Activated naive CD4-positive, alpha-beta T cell (primary cell): Measurements from ENCODE around the gene MAJIN.
"Not testable (repeated sequence)": the region's sequence is repeated elsewhere in the genome, so short reads cannot be mapped to it uniquely, and the experiment has no call there.

Source experiments
- DNase-seq, 4 experiments: peaks; one replicate each; lab custom pipeline; 2025; lab: John Stamatoyannopoulos, UW

Gene MAJIN, protein sequence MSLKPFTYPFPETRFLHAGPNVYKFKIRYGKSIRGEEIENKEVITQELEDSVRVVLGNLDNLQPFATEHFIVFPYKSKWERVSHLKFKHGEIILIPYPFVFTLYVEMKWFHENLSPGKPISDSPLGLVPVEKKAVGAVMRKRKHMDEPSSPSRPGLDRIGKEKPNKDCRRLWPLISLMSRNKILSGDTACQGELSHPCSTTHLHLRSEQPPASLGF

DNA sequence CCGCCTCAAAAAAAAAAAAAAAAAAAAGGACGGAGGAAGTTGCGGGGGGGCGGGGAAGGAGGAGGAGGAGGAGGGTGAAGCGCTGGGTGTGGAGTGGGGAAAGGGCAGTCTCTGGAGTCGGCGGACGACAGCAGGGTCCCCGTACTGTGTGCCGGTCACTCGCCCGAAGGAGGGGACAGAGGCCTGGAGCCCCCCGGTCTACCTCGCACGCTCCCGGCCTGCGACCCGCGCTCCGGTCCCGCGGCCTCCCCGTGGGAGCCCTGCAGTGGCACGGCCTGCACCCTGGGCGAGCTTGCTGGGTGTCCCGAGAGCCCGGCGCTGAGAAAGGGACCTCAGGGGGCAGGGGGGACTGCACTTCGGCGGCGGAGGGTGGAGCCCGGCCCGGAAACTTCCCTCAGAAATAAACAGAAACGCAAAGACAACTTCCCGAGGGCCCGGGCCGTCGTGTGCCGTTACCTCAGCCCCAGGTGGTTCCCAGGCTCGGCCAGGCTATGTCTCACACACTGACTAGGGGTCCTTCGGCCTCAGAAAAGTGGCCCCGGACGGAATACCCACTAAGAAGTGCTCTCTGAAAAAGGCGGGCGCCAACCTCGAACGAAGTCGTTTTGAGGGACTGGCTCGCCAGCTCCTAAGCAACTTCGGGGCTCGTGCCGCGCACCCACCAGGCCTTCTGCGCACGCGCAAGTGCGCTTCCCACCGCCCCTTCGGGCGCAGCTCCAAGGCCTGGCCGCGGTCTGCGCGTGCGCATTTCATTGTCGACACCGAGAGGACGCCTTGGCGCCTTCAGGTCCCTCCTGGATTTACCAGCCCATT lies at the start of gene MAJIN:
Gene MAJIN, minus strand, starts transcription at position 688 of the 813 bp plus-strand sequence. CDS start 12,703 bp downstream, outside the sequence.
- peak; percentile 60 to 91 (median 86) for DNase-seq

DNA sequence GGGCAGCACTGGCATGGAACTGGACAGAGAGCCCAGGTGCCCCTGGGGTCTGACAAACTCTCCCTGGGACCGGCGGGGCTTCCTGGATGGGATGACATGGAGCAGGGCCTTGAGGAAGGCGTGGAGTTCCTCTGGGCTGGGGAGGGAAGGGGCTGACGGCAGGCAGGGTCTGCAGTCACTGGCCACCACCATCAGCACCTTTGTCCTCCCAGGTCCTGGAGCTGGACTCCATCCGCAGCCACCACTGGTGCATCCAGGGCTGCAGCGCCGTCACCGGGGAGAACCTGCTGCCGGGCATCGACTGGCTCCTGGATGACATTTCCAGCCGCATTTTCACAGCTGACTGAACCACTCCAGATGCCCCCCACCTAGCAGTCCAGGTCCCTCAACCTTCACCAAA lies 49.6 kb upstream of the MAJIN start:
- DNase-seq = no peak

DNA sequence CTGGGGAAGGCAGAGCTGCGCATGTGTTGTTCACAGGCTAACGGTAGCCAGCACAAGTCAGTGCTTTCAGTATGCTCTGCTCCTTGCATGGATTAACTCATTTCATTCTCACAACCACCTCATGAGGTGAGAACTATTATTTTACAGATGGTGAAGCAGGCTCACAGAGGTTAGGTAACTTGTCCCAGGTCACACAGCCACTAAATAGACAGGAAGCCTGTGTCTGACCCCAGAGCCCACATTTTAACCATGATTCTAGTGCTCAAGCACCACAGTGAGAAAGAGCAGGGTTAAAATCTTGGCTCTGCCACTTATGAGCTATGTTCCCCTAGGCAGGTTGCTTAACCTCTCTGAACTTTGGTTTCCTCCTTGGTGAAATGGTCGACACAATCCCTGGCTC lies 49.1 kb upstream of the MAJIN start:
- DNase-seq = no peak

DNA sequence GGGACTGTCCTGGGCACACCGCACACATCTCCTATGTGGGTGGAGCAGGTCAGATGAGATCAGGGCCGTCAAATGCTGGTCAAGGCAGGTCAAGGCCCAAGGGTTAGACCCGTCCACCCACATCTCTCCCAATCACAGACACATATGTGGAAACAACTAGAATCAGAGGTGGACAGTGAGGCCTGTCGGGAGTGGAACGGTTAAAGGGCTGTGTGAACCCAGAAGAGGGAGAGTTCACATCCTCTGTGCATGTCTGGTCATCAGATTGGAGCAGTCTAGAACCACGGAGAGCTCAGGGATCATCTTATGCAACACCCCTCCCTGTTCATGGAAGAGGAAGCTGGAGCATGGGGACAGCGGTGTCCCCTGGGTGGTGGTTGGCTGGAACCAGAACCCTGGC lies 47.9 kb upstream of the MAJIN start:
- DNase-seq = no peak

DNA sequence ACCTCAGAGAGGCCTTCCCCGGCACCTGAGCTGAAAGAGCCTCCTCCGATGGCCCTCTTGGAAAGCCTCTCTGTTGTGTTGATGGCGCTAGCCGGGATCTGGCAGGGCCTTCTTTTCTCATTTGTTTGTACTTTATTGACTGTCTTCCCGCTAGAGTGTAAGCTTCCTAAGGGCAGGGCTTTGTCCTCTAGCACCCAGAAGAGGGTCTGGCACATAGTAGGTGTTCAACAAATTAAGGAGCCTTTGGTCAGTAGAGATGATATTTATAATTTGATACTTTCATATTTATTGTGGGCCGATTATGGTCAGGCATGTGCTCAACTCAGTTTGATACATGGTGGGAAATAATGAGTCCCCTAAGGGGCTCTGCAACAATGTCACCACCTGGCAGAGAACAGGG lies 46.0 kb upstream of the MAJIN start:
- DNase-seq = no peak

DNA sequence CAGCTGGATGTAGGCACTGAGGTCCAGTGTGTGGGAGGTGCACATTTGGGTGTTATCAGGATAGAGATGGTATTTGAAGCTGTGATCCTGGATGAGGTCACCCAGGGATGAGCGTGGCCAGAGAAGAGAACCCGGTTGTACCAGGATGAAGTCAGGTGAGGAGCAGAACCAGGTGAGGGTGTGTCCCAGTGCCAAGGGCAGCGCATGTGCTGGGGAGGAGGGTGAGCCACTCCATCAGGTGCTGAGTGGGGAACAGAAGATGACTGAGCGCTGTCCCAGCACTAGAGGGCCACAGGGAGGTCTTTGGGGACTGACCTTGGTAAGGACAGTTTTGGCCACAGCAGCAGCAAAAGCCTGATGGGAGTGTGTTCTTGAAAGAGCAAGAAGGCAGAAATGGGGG lies 44.8 kb upstream of the MAJIN start:
- DNase-seq = no peak

DNA sequence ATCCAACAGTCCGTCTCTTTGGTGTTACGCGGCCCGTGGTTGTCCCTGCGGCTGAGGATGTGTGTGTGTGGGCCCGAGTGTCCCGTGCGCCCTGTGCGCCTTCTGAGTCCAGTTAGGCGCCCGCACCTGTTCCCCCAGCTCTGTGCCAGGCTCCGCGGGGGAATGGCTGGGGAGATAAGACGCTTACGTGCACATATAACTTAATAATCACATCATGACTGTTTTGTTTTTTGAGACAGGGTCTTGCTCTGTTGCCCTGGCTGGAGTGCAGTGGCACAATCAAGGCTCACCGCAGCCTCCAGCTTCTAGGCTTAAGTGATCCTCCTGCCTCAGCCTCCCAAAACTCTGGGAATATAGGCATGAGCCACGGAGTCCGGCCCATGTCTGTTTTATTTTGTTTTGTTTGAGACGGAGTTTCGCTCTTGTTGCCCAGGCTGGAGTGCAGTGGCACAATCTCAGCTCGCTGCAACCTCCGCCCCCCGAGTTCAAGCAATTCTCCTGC lies 42.9 kb upstream of the MAJIN start:
- DNase-seq = no peak

DNA sequence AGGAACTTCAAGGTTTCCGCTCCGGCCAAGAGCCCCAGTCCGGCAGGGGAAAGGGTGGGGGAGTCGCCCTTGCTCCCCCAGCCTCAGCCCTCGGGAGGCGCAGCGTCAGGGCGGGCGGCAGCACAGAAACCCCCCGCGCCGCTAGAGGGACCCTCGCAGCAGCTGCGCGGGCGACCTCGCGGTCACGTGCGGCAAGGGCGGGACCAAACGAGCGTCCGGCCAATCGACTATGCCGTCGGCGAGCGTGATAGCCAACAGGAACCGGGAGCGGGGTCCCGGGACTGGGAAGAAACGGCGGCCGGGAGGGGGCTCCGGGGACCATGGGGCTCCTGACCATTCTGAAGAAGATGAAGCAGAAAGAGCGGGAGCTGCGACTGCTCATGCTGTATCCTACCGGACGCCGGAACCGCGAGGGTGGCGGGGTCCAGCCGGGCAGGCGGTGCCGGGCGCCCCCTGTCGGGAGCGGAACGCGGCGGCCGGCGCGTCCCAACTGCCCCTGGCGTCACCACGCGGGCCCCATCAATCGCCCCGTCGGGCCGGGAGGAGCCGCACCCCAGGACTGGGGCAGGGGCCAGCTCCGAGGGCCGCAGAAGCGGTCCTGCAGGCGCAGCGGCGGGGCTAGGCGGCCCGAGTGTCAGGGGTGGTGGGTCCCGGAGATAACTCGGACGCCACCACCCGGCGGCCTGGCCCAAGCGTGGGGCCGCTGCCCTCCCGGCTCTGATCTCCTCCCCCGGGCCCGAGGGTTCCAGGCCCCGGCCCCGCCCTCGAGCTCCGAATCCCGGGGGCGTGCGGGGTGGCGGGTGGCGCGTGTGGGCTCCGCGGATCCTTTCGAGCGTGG lies 42.2 kb upstream of the MAJIN start, which contains the start of gene ARL2:
Gene ARL2, plus strand, starts transcription at position 273 of the 838 bp plus-strand sequence. Its CDS starts 48 bp downstream, at position 321.
- peak; percentile 56 to 79 (median 66) for DNase-seq

DNA sequence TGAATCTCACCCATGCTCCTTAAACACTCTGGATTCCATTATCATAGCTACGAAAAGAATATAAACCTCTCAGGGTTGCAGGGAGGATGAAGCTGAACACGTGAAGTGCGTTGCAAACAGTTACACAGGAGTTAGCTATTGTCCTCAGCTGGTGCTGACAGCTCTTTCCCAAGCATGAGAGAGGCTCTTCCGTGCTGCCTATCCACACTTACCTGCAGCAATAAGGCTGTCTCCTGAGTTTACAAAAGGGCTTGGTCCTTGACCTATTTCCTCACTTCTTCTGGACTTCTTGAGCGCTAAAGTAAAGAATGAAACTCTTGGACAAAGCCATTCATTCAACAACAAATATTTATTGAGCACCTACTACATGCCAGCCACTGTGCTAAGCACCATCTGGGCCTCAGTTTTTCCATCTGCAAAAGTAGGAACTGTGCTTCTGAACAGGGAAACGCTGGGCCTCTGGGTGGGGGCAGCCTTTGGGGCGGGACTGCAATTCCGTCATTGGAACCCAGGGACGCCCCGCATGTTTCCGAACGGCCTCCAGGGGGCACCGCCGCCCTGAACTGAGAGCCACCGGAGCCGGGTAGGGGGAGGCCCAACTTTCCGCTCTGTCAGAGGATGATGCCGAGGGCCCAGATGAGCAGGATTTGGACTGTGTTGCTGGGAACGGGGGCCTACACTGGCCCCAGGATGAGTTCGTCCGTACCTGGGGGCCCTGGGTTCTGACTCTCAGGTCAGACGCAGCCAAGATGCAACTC lies 41.4 kb upstream of the MAJIN start:
- DNase-seq = peak; percentile 80 to 85 (median 82)

DNA sequence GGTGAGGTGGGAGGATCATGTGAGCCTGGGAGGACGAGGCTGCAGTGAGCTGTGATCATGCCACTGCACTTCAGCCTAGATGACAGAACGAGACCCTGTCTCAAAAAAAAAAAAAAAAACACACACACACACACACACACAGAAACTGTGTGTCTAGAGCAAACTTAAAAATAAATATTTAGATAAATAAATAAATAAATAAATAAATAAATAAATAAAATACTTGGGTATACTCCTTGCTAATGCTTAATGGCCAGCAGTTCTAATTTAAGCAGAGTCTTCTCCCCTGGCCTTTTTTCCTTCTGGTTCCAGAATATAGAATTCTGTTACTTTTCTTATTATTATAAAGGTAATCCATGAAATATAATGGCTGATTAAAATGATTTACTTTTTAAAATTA lies 37.0 kb upstream of the MAJIN start:
- no peak for DNase-seq

DNA sequence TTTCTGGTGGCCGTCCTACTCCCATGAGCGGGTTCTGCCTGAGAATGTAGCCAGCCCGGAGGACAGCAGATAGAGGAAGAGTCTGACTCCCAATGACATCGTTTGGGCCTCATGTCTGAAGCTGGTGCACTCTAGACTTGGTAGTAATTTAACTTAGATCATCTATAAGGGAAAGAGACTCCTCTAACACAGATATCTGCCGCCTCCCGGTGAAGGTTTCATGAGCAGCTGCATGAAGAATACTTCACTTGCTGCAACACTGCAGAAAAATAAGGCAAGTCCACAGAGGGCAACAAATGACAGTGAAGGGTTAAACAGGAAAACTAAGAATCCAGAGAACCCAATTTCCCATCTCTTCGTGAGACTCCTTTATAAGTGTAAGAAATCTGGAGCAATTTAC lies 36.1 kb upstream of the MAJIN start:
- DNase-seq = no peak

DNA sequence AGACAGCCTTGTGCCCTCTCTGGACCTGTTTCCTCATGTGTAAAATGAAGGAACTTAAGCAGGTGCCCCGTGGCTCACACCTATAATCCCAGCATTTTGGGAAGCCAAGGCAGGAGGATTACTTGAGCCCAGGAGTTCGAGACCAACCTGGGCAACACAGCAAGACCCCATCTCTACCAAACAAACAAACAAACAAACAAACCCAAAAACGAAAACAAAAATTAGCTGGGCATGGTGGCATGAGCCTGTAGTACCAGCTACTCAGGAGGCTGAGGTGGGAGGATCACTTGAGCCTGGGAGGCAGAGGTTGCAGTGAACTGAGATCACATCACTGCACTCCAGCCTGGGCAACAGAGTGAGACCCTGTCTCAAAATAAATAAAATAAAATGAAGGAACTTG lies 32.1 kb upstream of the MAJIN start:
- DNase-seq = not testable (repeated sequence)

DNA sequence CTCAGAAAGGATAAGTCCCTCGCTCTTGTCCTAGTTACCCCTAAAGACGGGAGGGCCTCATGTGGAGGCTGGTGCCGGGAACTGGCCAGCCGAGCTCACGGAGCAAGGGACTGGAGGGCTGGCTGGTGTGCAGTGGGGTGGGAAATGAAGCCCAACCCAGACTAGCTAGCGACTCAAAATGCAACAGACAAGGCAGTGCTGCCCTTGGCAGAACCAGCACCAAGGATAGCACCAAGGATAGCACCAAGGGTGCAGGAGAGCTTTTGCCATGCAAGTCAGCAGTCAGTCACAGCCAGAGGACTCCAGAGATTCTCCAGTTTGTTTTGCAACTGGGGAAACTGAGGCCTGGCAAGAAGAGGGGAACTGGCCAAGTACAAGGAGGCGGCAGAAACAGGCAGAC lies 31.4 kb upstream of the MAJIN start:
- no peak for DNase-seq

DNA sequence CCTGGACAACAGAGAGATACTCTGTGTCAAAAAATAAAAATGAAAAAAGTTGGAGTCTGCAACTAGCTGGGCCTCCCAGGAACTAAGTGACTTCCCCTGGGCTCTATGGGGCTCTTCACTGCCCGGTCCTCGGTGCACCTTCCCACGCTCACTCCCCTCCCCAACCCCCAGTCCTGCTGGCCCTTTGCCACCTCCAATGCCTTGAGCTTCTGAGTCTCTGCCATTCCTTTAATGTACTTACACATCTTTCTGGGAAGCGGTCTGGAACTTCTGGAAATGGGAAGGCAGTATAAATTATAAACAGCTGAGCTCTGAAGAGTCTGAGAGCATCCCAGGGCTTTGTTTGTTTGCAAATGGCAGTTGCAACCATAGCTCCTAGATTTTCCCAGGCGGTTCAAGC lies 30.8 kb upstream of the MAJIN start:
- DNase-seq = no peak

DNA sequence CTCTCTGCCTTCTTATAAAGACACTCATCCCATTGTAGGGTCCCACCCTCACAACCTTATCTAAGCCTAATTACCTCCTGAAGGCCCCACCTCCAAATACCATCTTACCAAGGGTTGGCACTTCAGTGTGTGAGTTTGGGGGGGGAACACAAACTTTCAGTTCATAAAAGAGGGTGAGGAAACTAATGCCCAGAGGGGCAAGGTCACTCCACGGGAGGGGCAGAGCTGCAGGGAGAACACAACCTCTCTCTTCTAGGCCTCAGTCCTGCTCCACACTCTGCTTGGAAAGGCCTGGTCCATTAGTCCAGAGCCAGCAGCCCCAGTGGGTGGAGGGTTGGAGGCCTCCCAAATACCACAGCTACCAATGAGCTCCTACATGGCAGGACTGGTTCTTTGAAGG lies 27.6 kb upstream of the MAJIN start:
- no peak for DNase-seq

DNA sequence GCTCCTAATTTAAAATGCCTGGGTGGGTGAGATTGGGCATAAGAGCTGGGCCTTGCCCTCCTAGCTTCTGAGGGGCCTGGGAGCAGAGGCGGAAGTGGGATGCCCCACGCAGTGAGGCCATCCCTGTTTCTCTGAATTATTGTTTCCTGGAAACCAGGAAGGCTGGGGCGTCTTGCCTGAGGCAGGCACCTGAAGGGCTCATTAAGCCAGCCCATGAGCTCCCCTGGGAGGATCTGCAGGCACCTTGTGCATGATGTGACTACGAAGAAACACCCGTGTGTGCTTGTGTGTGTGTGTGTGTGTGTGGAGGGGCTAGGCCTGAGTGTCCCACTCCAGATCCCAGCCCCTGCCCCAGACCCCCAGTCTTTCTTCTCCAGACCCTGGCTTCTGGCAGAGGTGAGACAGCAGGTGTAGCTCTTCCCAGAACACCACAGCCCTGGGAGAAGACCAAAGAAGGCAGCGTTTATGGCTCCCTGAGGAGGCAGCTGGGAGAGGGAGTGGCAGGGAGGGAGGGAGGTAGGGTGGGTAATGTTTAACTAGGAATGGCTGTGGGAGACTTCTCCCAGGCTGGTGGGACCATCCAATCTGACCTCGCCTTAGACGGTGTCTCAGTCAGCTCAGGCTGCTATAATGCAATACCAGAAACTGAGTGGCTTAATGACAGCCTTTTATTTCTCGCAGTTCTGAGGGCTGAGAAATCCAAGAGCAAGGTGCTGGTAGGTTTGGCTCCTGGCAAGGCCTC lies 27.0 kb upstream of the MAJIN start:
- DNase-seq = no peak

DNA sequence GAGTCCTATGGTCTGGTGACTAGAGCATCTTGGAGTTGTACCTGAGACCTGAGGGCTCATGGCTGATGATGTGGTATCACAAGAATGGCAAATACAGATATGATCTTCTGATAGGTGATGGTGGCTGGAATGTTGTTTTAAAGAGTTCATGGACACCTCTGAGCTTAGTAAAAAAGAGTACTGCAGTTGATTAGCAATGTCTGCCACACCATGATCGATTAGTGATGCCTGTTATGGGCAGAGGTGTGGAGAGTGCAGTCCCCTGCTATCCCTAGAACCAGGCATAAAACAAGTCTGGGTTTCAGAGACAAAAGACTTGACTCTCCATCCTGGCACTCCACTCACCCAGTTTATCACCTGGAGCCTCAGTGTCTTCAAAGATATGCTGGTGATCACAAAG lies 26.2 kb upstream of the MAJIN start:
- no peak for DNase-seq

DNA sequence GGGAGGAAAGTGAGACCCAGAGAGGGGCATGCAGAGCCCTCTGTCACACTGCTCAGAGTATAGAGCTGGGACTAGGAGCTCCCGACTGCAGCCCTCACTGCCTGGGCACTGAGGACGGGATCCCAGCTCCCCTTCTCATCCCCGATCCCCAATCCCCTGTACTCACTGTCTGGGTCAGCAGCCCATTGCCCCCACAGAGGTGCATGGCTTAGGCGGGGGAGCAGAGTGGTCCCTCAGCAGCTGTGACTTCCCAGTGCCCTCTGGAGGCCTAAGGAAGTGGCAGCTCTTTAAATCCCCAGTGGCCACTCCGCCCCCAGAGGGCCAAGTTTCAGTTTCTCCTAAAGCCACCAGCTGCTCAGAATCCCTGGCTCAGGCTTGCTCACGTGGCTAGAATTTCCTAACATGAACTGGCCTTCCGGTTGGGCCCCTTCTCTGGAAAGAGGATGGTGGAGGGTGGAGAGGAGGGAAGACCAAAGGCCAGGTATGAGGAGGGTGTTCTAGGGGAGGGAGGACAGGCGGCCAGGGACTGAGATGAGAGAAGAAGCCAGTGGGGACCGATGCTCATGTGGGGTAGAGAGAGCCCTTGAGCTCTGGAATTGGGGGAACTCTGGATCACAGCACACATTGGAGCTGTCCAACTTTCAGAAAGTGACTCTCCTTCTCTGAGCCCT lies 24.9 kb upstream of the MAJIN start, which contains the start of gene BATF2:
Gene BATF2, minus strand, starts transcription at position 262 of the 671 bp plus-strand sequence. Its CDS starts 57 bp downstream, at position 205.
- DNase-seq = no peak

DNA sequence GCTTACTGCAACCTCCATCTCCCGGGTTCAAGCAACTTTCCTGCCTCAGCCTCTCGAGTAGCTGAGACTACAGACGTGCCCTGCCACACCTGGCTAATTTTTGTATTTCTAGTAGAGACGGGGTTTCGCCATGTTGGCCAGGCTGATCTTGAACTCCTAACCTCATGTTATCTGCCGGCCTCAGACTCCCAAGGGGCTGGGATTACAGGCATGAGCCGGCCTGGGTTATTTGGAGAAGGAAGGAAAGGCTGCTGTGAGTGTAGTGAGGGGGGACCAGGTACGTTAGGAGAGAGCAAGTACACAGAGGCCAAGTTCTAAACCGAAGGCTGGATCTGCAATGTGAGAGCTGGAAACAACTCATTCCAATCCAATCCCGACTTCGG lies 24.4 kb upstream of the MAJIN start:
- no peak for DNase-seq

DNA sequence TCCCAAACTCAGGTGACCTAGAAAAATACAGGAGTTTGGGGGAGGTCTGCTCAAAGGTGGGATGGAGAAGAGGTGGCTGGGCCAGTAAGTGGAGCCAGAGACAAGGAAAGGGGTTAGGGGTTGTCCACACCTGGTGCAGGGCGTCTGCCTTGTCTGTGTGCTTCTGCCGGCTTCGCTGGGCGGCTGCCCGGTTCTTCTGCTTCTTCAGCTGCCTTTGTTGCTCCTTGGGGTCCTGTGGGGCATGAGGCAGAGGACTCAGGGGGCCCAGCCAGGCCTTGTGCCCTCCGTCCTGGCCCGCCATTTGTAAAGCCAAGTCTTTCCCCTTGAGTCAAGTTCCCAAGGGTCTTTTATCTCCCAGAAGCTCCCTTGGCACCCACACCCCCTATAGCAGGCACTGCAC lies 22.4 kb upstream of the MAJIN start:
- no peak for DNase-seq
